ENCODE measurements around the gene PTPRN2.
"Not testable (repeated sequence)": the region's sequence is repeated elsewhere in the genome, so short reads cannot be mapped to it uniquely, and the experiment has no call there.

PTPRN2 gene

GRCh38 chr7:158357106-158357897 is 230.3 kb downstream of the PTPRN2 start:
- H3K4me1 ChIP-seq (ENCODE audit: control insufficient read depth, insufficient read depth, low read length): peaks cover 22% of the 10 kb centered on the region
- H3K36me3 ChIP-seq (ENCODE audit: control insufficient read depth, insufficient read depth, low read length): no peaks in the 10 kb centered on the region
- H3K9ac ChIP-seq (ENCODE audit: low read length): no peak overlapping the region
- H3K27me3 ChIP-seq (ENCODE audit: control insufficient read depth, insufficient read depth, low read length): no peaks in the 10 kb centered on the region
- no peak overlapping the region for H3K4me3 ChIP-seq (ENCODE audit: low read length)
- no peaks in the 10 kb centered on the region for H3K9me3 ChIP-seq (ENCODE audit: control insufficient read depth, low read length)

GRCh38 chr7:158356454-158356853 is 231.2 kb downstream of the PTPRN2 start:
- Histone ChIP-seq H3K9ac (ENCODE audit: low read length) (no peak overlapping the region), H3K9me3 (ENCODE audit: control insufficient read depth, low read length) (no peaks in the 10 kb centered on the region), H3K4me3 (ENCODE audit: low read length) (no peak overlapping the region), H3K36me3 (ENCODE audit: control insufficient read depth, insufficient read depth, low read length) (no peaks in the 10 kb centered on the region), H3K4me1 (ENCODE audit: control insufficient read depth, insufficient read depth, low read length) (peaks cover 22% of the 10 kb centered on the region), H3K27me3 (ENCODE audit: control insufficient read depth, insufficient read depth, low read length) (no peaks in the 10 kb centered on the region)

- Histone ChIP-seq H3K4me3 (ENCODE audit: low read length) (no peak overlapping the region), H3K36me3 (ENCODE audit: control insufficient read depth, insufficient read depth, low read length) (no peaks in the 10 kb centered on the region), H3K9me3 (ENCODE audit: control insufficient read depth, low read length) (no peaks in the 10 kb centered on the region), H3K27me3 (ENCODE audit: control insufficient read depth, insufficient read depth, low read length) (no peaks in the 10 kb centered on the region), H3K4me1 (ENCODE audit: control insufficient read depth, insufficient read depth, low read length) (peaks cover 22% of the 10 kb centered on the region), H3K9ac (ENCODE audit: low read length) (no peak overlapping the region)
These were observed 232.1 kb downstream of the PTPRN2 start for GRCh38 chr7:158355456-158356065.

- Histone ChIP-seq H3K4me3 (ENCODE audit: low read length) (no peak overlapping the region), H3K9ac (ENCODE audit: low read length) (no peak overlapping the region), H3K27me3 (ENCODE audit: control insufficient read depth, insufficient read depth, low read length) (no peaks in the 10 kb centered on the region), H3K9me3 (ENCODE audit: control insufficient read depth, low read length) (no peaks in the 10 kb centered on the region), H3K36me3 (ENCODE audit: control insufficient read depth, insufficient read depth, low read length) (no peaks in the 10 kb centered on the region), H3K4me1 (ENCODE audit: control insufficient read depth, insufficient read depth, low read length) (peaks cover 22% of the 10 kb centered on the region)
These were observed 232.8 kb downstream of the PTPRN2 start for GRCh38 chr7:158354861-158355260.

- no peak overlapping the region for H3K9ac ChIP-seq (ENCODE audit: low read length)
- H3K27me3 ChIP-seq (ENCODE audit: control insufficient read depth, insufficient read depth, low read length): no peaks in the 10 kb centered on the region
- no peak overlapping the region for H3K4me3 ChIP-seq (ENCODE audit: low read length)
- H3K9me3 ChIP-seq (ENCODE audit: control insufficient read depth, low read length): no peaks in the 10 kb centered on the region
- H3K4me1 ChIP-seq (ENCODE audit: control insufficient read depth, insufficient read depth, low read length): peaks cover 22% of the 10 kb centered on the region
- no peaks in the 10 kb centered on the region for H3K36me3 ChIP-seq (ENCODE audit: control insufficient read depth, insufficient read depth, low read length)
These were observed 233.7 kb downstream of the PTPRN2 start for GRCh38 chr7:158353606-158354570.

GRCh38 chr7:158351899-158352729 is 235.5 kb downstream of the PTPRN2 start:
- peaks cover 17% of the 10 kb centered on the region for H3K4me1 ChIP-seq (ENCODE audit: control insufficient read depth, insufficient read depth, low read length)
- H3K36me3 ChIP-seq (ENCODE audit: control insufficient read depth, insufficient read depth, low read length); H3K9ac ChIP-seq (ENCODE audit: low read length); H3K4me3 ChIP-seq (ENCODE audit: low read length); H3K9me3 ChIP-seq (ENCODE audit: control insufficient read depth, low read length); H3K27me3 ChIP-seq (ENCODE audit: control insufficient read depth, insufficient read depth, low read length): not testable (repeated sequence)

GRCh38 chr7:158351481-158351880 is 236.1 kb downstream of the PTPRN2 start:
- Histone ChIP-seq H3K36me3 (ENCODE audit: control insufficient read depth, insufficient read depth, low read length) (no peaks in the 10 kb centered on the region), H3K9me3 (ENCODE audit: control insufficient read depth, low read length) (no peaks in the 10 kb centered on the region), H3K9ac (ENCODE audit: low read length) (no peak overlapping the region), H3K27me3 (ENCODE audit: control insufficient read depth, insufficient read depth, low read length) (no peaks in the 10 kb centered on the region), H3K4me1 (ENCODE audit: control insufficient read depth, insufficient read depth, low read length) (peaks cover 11% of the 10 kb centered on the region), H3K4me3 (ENCODE audit: low read length) (no peak overlapping the region)

- H3K9ac ChIP-seq (ENCODE audit: low read length): no peak overlapping the region
- H3K36me3 ChIP-seq (ENCODE audit: control insufficient read depth, insufficient read depth, low read length): no peaks in the 10 kb centered on the region
- H3K27me3 ChIP-seq (ENCODE audit: control insufficient read depth, insufficient read depth, low read length): no peaks in the 10 kb centered on the region
- H3K4me3 ChIP-seq (ENCODE audit: low read length): no peak overlapping the region
- H3K4me1 ChIP-seq (ENCODE audit: control insufficient read depth, insufficient read depth, low read length): peaks cover 7% of the 10 kb centered on the region
- no peaks in the 10 kb centered on the region for H3K9me3 ChIP-seq (ENCODE audit: control insufficient read depth, low read length)
These were observed 236.6 kb downstream of the PTPRN2 start for GRCh38 chr7:158351051-158351450.

- Histone ChIP-seq H3K4me3 (ENCODE audit: low read length) (no peak overlapping the region), H3K4me1 (ENCODE audit: control insufficient read depth, insufficient read depth, low read length) (peaks cover under 1% of the 10 kb centered on the region), H3K9me3 (ENCODE audit: control insufficient read depth, low read length) (no peaks in the 10 kb centered on the region), H3K9ac (ENCODE audit: low read length) (no peak overlapping the region), H3K36me3 (ENCODE audit: control insufficient read depth, insufficient read depth, low read length) (no peaks in the 10 kb centered on the region), H3K27me3 (ENCODE audit: control insufficient read depth, insufficient read depth, low read length) (no peaks in the 10 kb centered on the region)
These were observed 237.3 kb downstream of the PTPRN2 start for GRCh38 chr7:158350166-158350900.

GRCh38 chr7:158348446-158348845 is 239.2 kb downstream of the PTPRN2 start:
- no peaks in the 10 kb centered on the region for H3K4me1 ChIP-seq (ENCODE audit: control insufficient read depth, insufficient read depth, low read length)
- H3K9ac ChIP-seq (ENCODE audit: low read length): no peak overlapping the region
- no peak overlapping the region for H3K4me3 ChIP-seq (ENCODE audit: low read length)
- no peaks in the 10 kb centered on the region for H3K27me3 ChIP-seq (ENCODE audit: control insufficient read depth, insufficient read depth, low read length)
- no peaks in the 10 kb centered on the region for H3K9me3 ChIP-seq (ENCODE audit: control insufficient read depth, low read length)
- no peaks in the 10 kb centered on the region for H3K36me3 ChIP-seq (ENCODE audit: control insufficient read depth, insufficient read depth, low read length)

- H3K4me1 ChIP-seq (ENCODE audit: control insufficient read depth, insufficient read depth, low read length); H3K9ac ChIP-seq (ENCODE audit: low read length); H3K36me3 ChIP-seq (ENCODE audit: control insufficient read depth, insufficient read depth, low read length); H3K27me3 ChIP-seq (ENCODE audit: control insufficient read depth, insufficient read depth, low read length); H3K9me3 ChIP-seq (ENCODE audit: control insufficient read depth, low read length); H3K4me3 ChIP-seq (ENCODE audit: low read length): not testable (repeated sequence)
These were observed 239.6 kb downstream of the PTPRN2 start for GRCh38 chr7:158348039-158348438.

Measured in mucosa of stomach (tissue), 1 donor.